Measurements from ENCODE around the gene CHI3L2. TPM values are rescaled to one million over a fixed set of nuclear protein-coding genes. Genes with fewer than 3 reads are reported as not detected.

Gene CHI3L2
- total RNA-seq, 4 donors from 2014 or later = 0.69 to 0.77 TPM; not detected in 2

DNA sequence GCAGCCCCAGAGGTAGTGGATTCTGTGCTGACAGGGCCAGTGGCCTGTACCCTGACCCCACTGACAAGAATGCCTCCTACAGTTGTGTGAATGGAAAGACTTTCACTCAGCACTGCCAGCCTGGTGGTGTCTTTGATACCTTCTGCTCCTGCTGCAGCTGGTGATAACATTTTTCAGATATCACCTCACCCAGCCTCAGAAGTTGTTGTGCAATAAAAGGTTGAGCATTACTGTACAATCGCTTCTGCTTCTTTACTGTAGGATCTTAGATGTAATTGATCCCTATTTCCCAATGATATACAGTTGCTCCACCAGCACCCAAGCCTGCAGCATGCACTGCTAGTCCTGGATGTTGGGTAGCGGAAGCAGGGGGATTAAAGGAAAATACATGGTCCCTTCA is 58.4 kb downstream of the CHI3L2 start:
- Histone ChIP-seq H3K27ac (no peak overlapping the region), H3K9me3 (no peaks in the 10 kb centered on the region), H3K27me3 (no peaks in the 10 kb centered on the region), H3K36me3 (no peaks in the 10 kb centered on the region), H3K4me1 (no peaks in the 10 kb centered on the region), H3K4me3 (no peak overlapping the region)
- no peak for TF ChIP-seq CTCF (IDR thresholded peaks at IDR 0.05)
- no peak for TF ChIP-seq POLR2A (IDR thresholded peaks at IDR 0.05)
- intact Hi-C loops (cut with DNase I; ENCODE audit: low total_unique reads) = no loop called here
- DNase-seq = no peak

DNA sequence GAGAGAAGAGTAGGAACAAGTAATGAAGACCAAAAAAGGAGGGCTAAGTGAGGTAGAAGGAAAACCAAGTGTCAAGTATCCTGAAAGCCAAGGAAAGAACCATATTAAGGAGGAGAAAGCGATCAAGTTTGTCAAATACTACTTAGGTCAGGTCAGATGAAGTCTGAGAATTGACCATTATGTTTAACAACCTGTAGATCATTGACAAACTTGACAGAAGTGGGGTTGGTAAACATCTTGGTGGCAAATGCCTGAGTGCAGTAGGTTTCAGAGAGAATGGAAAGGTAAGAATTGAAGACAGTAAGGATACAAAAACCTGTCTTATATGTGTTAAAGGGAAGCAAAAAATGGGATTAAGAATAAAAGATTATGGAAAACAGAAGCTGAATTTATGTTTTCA is 59.4 kb downstream of the CHI3L2 start:
- no peaks in the 10 kb centered on the region for H3K9me3 ChIP-seq
- DNase-seq = no peak
- no peaks in the 10 kb centered on the region for H3K36me3 ChIP-seq
- no peak overlapping the region for H3K27ac ChIP-seq
- intact Hi-C loops (cut with DNase I; ENCODE audit: low total_unique reads) = no loop called here
- no peak overlapping the region for H3K4me3 ChIP-seq
- no peaks in the 10 kb centered on the region for H3K4me1 ChIP-seq
- TF ChIP-seq CTCF (IDR thresholded peaks at IDR 0.05) (no peak), POLR2A (IDR thresholded peaks at IDR 0.05) (no peak)
- no peaks in the 10 kb centered on the region for H3K27me3 ChIP-seq

- intact Hi-C loops (cut with DNase I; ENCODE audit: low total_unique reads) = no loop called here
- H3K4me1 ChIP-seq = no peaks in the 10 kb centered on the region
- H3K4me3 ChIP-seq = no peak overlapping the region
- DNase-seq = no peak
- H3K9me3 ChIP-seq = no peaks in the 10 kb centered on the region
- TF ChIP-seq POLR2A (IDR thresholded peaks at IDR 0.05) (no peak), CTCF (IDR thresholded peaks at IDR 0.05) (no peak)
- no peaks in the 10 kb centered on the region for H3K27me3 ChIP-seq
- no peak overlapping the region for H3K27ac ChIP-seq
- H3K36me3 ChIP-seq = no peaks in the 10 kb centered on the region
Observed at GRCh38 chr1:111289371-111289770, 61.9 kb downstream of the CHI3L2 start.

- TF ChIP-seq CTCF (IDR thresholded peaks at IDR 0.05) = no peak
- TF ChIP-seq POLR2A (IDR thresholded peaks at IDR 0.05) = no peak
- Histone ChIP-seq H3K27me3 (no peaks in the 10 kb centered on the region), H3K27ac (no peak overlapping the region), H3K4me3 (no peak overlapping the region), H3K9me3 (no peaks in the 10 kb centered on the region), H3K4me1 (no peaks in the 10 kb centered on the region), H3K36me3 (no peaks in the 10 kb centered on the region)
- DNase-seq = no peak
- intact Hi-C loops (cut with DNase I; ENCODE audit: low total_unique reads) = no loop called here
Observed at GRCh38 chr1:111290104-111290503, 62.6 kb downstream of the CHI3L2 start.

- H3K27ac ChIP-seq = no peak within 1 kb of the TSS
- intact Hi-C loops (cut with DNase I; ENCODE audit: low total_unique reads) = no loop called here
- no peaks in the 10 kb centered on the region for H3K4me1 ChIP-seq
- no peak for TF ChIP-seq POLR2A (IDR thresholded peaks at IDR 0.05)
- TF ChIP-seq CTCF (IDR thresholded peaks at IDR 0.05) = no peak
- no peak within 1 kb of the TSS for H3K4me3 ChIP-seq
- H3K9me3 ChIP-seq = no peaks in the 10 kb centered on the region
- no peaks in the 10 kb centered on the region for H3K27me3 ChIP-seq
- no peaks in the 10 kb centered on the region for H3K36me3 ChIP-seq
- DNase-seq = no peak
Observed at GRCh38 chr1:111290630-111291029, 63.1 kb downstream of the CHI3L2 start, which contains the start of gene CHIA. Gene CHIA, plus strand, starts transcription at chr1:111290851. Its CDS starts 19,617 bp downstream, at chr1:111310468.

Small RNA genes within 50 kb of the gene (small RNA-seq; reads per million reads assigned to genes)
- gene AL355816.1 = not detected

Other genes with a start within 250 kb of the CHI3L2 start
- gene DRAM2, start 87.6 kb upstream of the CHI3L2 start, total RNA-seq = 10 to 100 TPM in 3 of 4 donors, 1 to 10 TPM in 1; 8.8 to 39.9 (median 27.6) TPM
- gene CEPT1, start 87.5 kb upstream of the CHI3L2 start, total RNA-seq = 10 to 100 TPM; 12.6 to 82.3 (median 35.8) TPM
- gene DENND2D, start 27.1 kb upstream of the CHI3L2 start, total RNA-seq = 10 to 100 TPM in 1 of 4 donors, 1 to 10 TPM in 3; 2.3 to 25.9 (median 8.0) TPM
- under 1 TPM in 1 of 4 donors, not detected in 3; 0.14 TPM for gene CHIA, start 63.1 kb downstream of the CHI3L2 start, total RNA-seq
- 10 to 100 TPM in 1 of 4 donors, 1 to 10 TPM in 2, not detected in 1; 1.3 to 12.4 (median 7.3) TPM for gene OVGP1, start 200.0 kb downstream of the CHI3L2 start, total RNA-seq
- gene WDR77, start 221.5 kb downstream of the CHI3L2 start, total RNA-seq = 10 to 100 TPM in 2 of 4 donors, 1 to 10 TPM in 1, under 1 TPM in 1; 0.59 to 31.0 (median 17.1) TPM
- gene ATP5PB, start 221.8 kb downstream of the CHI3L2 start, total RNA-seq = 100 to 1,000 TPM; 151 to 184 (median 161) TPM
- 10 to 100 TPM in 2 of 4 donors, 1 to 10 TPM in 2; 1.1 to 16.8 (median 10.3) TPM for gene C1orf162, start 246.3 kb downstream of the CHI3L2 start, total RNA-seq